ENCODE results near the gene COIL.

DNA sequence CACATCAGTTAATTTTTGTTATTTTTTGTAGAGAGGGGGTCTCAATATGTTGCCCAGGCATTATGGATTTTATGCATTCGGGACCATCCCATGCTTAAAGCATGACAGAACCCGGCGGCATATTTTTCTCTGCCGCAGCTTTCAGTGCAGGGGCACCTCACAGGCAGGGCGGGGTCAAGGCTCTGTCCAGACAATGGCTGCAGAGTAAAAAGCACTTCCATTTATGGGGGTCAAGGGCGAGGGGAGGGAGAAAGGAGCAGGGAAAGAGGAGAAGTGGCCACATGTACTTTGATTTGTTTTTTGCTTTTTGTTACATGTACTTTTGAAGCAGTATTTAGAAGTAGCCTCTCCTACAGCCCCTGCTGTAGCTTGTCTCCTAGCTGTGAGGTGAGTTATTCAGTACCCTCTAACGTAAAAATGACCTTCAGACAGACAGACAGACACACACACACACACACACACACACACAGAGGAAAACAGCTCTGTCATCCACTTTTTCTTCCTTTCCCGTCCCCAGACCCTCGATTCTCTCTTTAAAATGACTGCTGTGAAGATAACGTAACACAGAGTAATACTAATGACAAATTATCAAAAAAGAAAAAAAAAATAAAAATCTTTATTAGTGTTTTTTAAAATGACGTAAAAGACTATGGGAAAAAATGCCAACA lies 16.2 kb upstream of the COIL start:
- no peak for TF ChIP-seq EZH2 (IDR thresholded peaks at IDR 0.05; ENCODE audit: insufficient read depth, poor library complexity, severe bottlenecking)
- TF ChIP-seq EZH2phosphoT487 (IDR thresholded peaks at IDR 0.05; ENCODE audit: insufficient read depth, low read depth), result no peak

Measured in GM23248 (cell line).